Muscle of leg (tissue), 11 donors: ENCODE data around the gene ZNF771. TPM values are rescaled to one million over a fixed set of nuclear protein-coding genes. Genes with fewer than 3 reads are reported as not detected.
"Not testable (repeated sequence)": the region's sequence is repeated elsewhere in the genome, so short reads cannot be mapped to it uniquely, and the experiment has no call there.

Source experiments
- DNase-seq: peaks from one replicate; pipeline ENCODE4 v3.0.0; 2013
- H3K27ac ChIP-seq: one replicate; pipeline ENCODE4 v1.5.1; 2013; ENCODE audit warnings: mild to moderate bottlenecking, low read length, control low read depth
- H3K27me3 ChIP-seq: one replicate; pipeline ENCODE4 v1.6.1; 2013; ENCODE audit warnings: low read length; ENCODE audit not compliant: control insufficient read depth, insufficient read depth
- H3K36me3 ChIP-seq: one replicate; pipeline ENCODE4 v1.6.1; 2013; ENCODE audit warnings: low read length; ENCODE audit not compliant: control insufficient read depth, insufficient read depth
- H3K4me1 ChIP-seq: one replicate; pipeline ENCODE4 v1.6.1; 2013; ENCODE audit warnings: low read length; ENCODE audit not compliant: control insufficient read depth, insufficient read depth
- H3K4me3 ChIP-seq: one replicate; pipeline ENCODE4 v1.5.1; 2013; ENCODE audit warnings: low read length, control low read depth
- H3K9me3 ChIP-seq: replicated peaks from 2 replicates; pipeline ENCODE4 v1.6.1; 2013; ENCODE audit warnings: low read depth, low read length; ENCODE audit not compliant: control insufficient read depth
- WGBS: methylation state at CpG from one replicate; pipeline ENCODE4 v1.1.5; 2013; ENCODE audit warnings: missing lambda C conversion rate; ENCODE audit not compliant: insufficient coverage; 5-methylcytosine and 5-hydroxymethylcytosine counted together
- polyA plus RNA-seq, 8 donors: library from polyadenylated mRNA; unstranded; fragments of 120-200 nt; gene quantifications; one replicate each; pipeline versions ENCODE4 v1.2.1 to v1.2.3, GENCODE V29; 2013; ENCODE audit warnings: inconsistent platforms in 1 of 8, low replicate concordance in 1 of 8; ENCODE audit not compliant: insufficient read length in 8 of 8, insufficient read depth in 1 of 8
- total RNA-seq: library from RNA; stranded (reverse); fragments of 120-200 nt; gene quantifications from one replicate; pipeline ENCODE4 v1.2.4, GENCODE V29; 2013

Gene ZNF771
- total and polyA plus RNA-seq, 9 donors: 4.4 to 8.1 (median 6.9) TPM

- WGBS: 71% methylated on average over 3 of the region's 13 CpGs
- Histone ChIP-seq H3K9me3 (no peaks in the 10 kb centered on the region), H3K4me3 (no peak overlapping the region), H3K4me1 (peaks cover 35% of the 10 kb centered on the region), H3K36me3 (peaks cover 9% of the 10 kb centered on the region), H3K27ac (peak overlapping the region; percentile 35), H3K27me3 (no peaks in the 10 kb centered on the region)
- peak; percentile 49 for DNase-seq
These were observed 25.9 kb upstream of the ZNF771 start for GRCh38 chr16:30381291-30382041.

- peak; percentile 35 for DNase-seq
- H3K4me1 ChIP-seq: peaks cover 28% of the 10 kb centered on the region
- H3K4me3 ChIP-seq: peak within 1 kb of the TSS; percentile 15
- H3K27ac ChIP-seq: peak within 1 kb of the TSS; percentile 35
- 75% methylated on average over 2 of the region's 12 CpGs for WGBS
- H3K36me3 ChIP-seq: peaks cover 2% of the 10 kb centered on the region
- H3K27me3 ChIP-seq: no peaks in the 10 kb centered on the region
- H3K9me3 ChIP-seq: no peaks in the 10 kb centered on the region
These were observed 25.1 kb upstream of the ZNF771 start, which contains the start of gene SEPTIN1 for GRCh38 chr16:30382111-30382881. Gene SEPTIN1, minus strand, starts transcription at chr16:30382561. Its CDS starts 19 bp downstream, at chr16:30382542.

GRCh38 chr16:30383521-30383920, 23.9 kb upstream of the ZNF771 start:
- DNase-seq: peak; percentile 94
- WGBS: 26% methylated on average over 2 of the region's 2 CpGs
- Histone ChIP-seq H3K4me1 (peaks cover 21% of the 10 kb centered on the region), H3K9me3 (no peaks in the 10 kb centered on the region), H3K4me3 (no peak overlapping the region), H3K27me3 (no peaks in the 10 kb centered on the region), H3K36me3 (no peaks in the 10 kb centered on the region), H3K27ac (peak overlapping the region; percentile 20)

- peak overlapping the region; percentile 95 for H3K27ac ChIP-seq
- WGBS: 2% methylated on average over 27 of the region's 31 CpGs
- peak overlapping the region; percentile 77 for H3K4me3 ChIP-seq
- no peaks in the 10 kb centered on the region for H3K27me3 ChIP-seq
- DNase-seq: peak; percentile 68
- H3K36me3 ChIP-seq: peaks cover 18% of the 10 kb centered on the region
- H3K4me1 ChIP-seq: peaks cover 20% of the 10 kb centered on the region
- no peaks in the 10 kb centered on the region for H3K9me3 ChIP-seq
These were observed 12.7 kb upstream of the ZNF771 start for GRCh38 chr16:30394592-30395154.

- WGBS: under 1% methylated on average over 91 of the region's 103 CpGs
- H3K4me1 ChIP-seq: peaks cover 25% of the 10 kb centered on the region
- peaks cover 18% of the 10 kb centered on the region for H3K36me3 ChIP-seq
- H3K27me3 ChIP-seq: no peaks in the 10 kb centered on the region
- peak within 1 kb of the TSS; percentile 95 for H3K27ac ChIP-seq
- H3K4me3 ChIP-seq: peak within 1 kb of the TSS; percentile 77
- H3K9me3 ChIP-seq: no peaks in the 10 kb centered on the region
- peak; percentile 98 for DNase-seq
These were observed 12.0 kb upstream of the ZNF771 start, which contains the start of gene ZNF48 for GRCh38 chr16:30395155-30395991. Gene ZNF48, plus strand, starts transcription at chr16:30395420. Its CDS starts 375 bp downstream, at chr16:30395795.

GRCh38 chr16:30395992-30396585, 11.3 kb upstream of the ZNF771 start:
- Histone ChIP-seq H3K27ac (peak overlapping the region; percentile 69), H3K27me3 (no peaks in the 10 kb centered on the region), H3K9me3 (no peaks in the 10 kb centered on the region), H3K4me1 (peaks cover 26% of the 10 kb centered on the region), H3K36me3 (peaks cover 18% of the 10 kb centered on the region), H3K4me3 (peak overlapping the region; percentile 70)
- WGBS: 15% methylated on average over 10 of the region's 13 CpGs
- DNase-seq: no peak

GRCh38 chr16:30396627-30397026, 10.8 kb upstream of the ZNF771 start:
- H3K4me3 ChIP-seq, DNase-seq, H3K9me3 ChIP-seq, H3K27ac ChIP-seq, H3K27me3 ChIP-seq: not testable (repeated sequence)
- H3K36me3 ChIP-seq: peaks cover 18% of the 10 kb centered on the region
- H3K4me1 ChIP-seq: peaks cover 29% of the 10 kb centered on the region
- WGBS: no CpG with 5 or more reads among the region's 4 CpGs

- Histone ChIP-seq H3K27ac (no peak overlapping the region), H3K4me3 (no peak overlapping the region), H3K36me3 (peaks cover 18% of the 10 kb centered on the region), H3K27me3 (no peaks in the 10 kb centered on the region), H3K4me1 (peaks cover 29% of the 10 kb centered on the region), H3K9me3 (no peaks in the 10 kb centered on the region)
- DNase-seq: no peak
- WGBS: 73% methylated on average over 3 of the region's 4 CpGs
These were observed 10.3 kb upstream of the ZNF771 start for GRCh38 chr16:30397056-30397455.
